Retinal pigment epithelial cell (primary cell): ENCODE data around the gene PYGO1.

Experiments used
- DNase-seq: peaks from one replicate; pipeline ENCODE4 v3.0.0-alpha.2; 2010; ENCODE audit warnings: low read depth
- H3K4me3 ChIP-seq: 2 replicates; pipeline ENCODE4 v1.5.1; 2011; ENCODE audit warnings: mild to moderate bottlenecking, low read length, control low read depth, moderate library complexity
- TF ChIP-seq, protein P1 (sequence below): conservative IDR thresholded peaks from 2 replicates; pipeline ENCODE4 v1.5.1; 2011; ENCODE audit warnings: low read depth, low read length, control low read depth, inconsistent platforms

The PYGO1 gene

GRCh38 chr15:55590788-55591187 is 2.6 kb upstream of the PYGO1 start:
- TF ChIP-seq, protein P1, sequence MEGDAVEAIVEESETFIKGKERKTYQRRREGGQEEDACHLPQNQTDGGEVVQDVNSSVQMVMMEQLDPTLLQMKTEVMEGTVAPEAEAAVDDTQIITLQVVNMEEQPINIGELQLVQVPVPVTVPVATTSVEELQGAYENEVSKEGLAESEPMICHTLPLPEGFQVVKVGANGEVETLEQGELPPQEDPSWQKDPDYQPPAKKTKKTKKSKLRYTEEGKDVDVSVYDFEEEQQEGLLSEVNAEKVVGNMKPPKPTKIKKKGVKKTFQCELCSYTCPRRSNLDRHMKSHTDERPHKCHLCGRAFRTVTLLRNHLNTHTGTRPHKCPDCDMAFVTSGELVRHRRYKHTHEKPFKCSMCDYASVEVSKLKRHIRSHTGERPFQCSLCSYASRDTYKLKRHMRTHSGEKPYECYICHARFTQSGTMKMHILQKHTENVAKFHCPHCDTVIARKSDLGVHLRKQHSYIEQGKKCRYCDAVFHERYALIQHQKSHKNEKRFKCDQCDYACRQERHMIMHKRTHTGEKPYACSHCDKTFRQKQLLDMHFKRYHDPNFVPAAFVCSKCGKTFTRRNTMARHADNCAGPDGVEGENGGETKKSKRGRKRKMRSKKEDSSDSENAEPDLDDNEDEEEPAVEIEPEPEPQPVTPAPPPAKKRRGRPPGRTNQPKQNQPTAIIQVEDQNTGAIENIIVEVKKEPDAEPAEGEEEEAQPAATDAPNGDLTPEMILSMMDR, result no peak
- DNase-seq, result no peak

DNA sequence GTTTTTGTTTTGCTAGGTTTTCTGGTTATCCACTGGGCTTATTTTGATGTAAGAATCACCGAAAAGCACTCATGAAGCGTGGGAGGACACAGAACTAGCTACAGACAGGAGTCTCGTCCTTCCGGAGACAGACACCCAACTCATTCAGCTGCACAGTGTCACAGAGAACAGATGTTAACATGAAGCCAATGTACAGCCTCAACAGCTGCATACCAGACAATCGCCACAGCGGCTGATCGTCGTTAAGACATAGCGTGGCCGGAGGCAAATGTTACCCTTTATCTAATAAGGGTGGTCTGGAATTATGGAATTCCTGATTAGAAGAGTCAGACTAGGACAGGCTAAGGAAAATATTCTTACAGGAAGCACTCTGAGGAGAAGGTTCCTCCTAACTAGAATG is 1.1 kb upstream of the PYGO1 start:
- no peak for DNase-seq
- H3K4me3 ChIP-seq, result no peak overlapping the region
- TF ChIP-seq, protein P1, result no peak

More at GRCh38 chr15:55590788-55591187, 2.6 kb upstream of the PYGO1 start:
- no peak overlapping the region for H3K4me3 ChIP-seq

DNA sequence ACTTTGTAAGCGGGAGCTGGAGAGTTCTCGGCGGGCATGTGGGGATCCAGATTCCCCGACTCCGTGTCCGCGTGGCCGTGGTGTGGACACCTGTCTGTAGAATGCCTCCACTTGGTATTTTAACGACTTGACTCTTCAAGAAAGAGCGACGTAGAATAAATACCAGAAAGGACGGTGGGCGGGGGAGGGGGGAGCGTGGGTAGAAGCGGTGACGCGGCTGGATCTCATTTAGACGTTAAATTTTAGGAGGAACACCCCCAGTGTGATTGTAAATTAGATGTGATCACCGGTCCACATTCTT is 620 bp upstream of the PYGO1 start:
- peak overlapping the region; percentile 53 for H3K4me3 ChIP-seq
- TF ChIP-seq, protein P1, result no peak
- no peak for DNase-seq

DNA sequence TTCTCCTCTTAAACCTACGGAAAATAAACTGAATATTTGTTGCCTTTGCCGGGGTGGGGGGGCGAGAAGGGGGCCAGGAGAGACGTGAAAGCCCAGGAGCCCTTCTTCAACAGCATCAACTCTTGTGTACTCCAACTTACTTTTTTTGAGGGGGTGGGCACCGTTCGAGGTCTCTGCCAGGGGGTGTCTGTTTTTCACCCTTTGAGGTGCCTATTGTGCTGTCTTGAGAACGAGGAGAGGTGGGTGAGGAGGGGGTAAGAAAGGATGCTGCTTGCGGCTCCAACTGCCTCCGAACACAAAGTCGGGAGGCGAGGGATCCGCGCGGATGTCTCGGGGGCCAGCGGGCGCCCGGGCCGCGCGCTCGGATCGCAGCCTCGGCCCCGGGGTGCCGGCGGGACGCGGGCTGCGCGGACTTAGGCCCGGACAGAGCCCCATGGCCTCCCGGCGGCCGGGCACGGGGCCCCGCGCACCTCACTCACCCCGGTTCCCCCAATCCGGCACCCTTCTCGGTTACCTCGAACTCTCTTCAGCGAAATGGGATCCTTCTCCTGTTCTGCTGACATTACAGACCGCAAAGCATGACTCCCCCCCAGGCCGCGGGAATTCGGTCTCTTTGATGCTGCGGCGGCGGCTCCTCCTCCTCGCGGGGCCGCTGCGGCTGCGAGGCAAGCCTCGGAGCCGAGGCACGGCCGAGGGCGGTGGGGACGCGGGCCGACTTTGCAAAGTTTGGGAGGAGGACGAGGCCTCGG is 650 bp downstream of the PYGO1 start:
- peak overlapping the region; percentile 72 for H3K4me3 ChIP-seq
- TF ChIP-seq, protein P1, result no peak
- DNase-seq, result no peak

DNA sequence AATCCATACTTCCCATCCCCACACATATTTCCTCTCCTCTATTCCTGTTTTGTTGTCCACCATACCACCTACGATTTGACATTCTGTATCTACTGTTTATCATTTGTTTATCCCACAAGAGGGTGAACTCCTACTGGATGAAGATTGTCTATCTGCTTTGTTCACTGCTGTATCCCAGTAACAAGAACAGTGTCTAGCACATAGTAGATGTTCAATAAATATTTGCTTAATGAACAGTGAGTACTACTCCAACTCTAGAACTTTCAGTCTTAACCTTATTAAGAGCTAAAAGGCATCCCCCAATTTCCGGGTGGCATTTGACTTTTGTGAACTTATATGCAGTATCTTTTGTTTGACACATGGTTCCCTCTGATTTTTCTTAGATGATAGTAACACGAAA is 1.3 kb downstream of the PYGO1 start:
- DNase-seq, result no peak
- H3K4me3 ChIP-seq, result peak overlapping the region; percentile 72
- TF ChIP-seq, protein P1, result no peak

DNA sequence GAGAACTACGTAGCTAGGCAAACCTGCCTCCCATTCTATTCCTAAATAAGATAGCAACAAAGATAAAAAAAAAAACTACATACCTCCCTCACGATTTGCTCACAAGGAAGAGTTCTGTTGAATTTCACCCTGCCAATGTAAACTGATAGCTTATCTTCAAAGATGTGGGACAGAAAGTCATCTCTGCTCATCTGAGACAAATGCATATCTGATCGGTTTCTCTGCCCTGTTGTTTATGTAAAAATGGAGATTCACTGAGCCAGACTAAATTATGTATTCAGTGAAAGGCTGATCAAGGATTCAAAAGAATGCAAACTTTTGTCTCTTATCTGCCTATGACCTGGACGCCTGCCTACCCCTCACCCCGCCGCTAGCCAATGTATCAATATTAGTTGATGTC is 11.2 kb downstream of the PYGO1 start:
- no peak for DNase-seq
- TF ChIP-seq, protein P1, result no peak
- H3K4me3 ChIP-seq, result no peak overlapping the region

DNA sequence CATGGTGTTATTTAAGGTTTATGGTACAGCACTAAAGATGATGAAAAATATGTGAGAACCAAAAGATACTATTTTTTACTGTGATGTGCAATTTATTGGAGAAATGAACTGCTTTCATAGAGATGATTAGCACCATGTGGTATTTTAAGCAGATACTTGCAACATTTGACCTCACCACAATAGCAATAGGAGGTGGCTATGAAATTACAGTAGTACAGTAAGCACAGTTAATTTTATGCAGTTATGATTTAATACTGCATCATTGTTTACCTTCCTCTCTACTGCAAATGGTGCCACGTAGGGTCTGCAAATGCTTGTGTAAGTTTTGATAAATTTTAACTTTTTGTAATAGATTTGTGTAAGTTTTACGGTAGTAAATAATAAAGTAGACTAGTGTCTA is 14.0 kb downstream of the PYGO1 start:
- H3K4me3 ChIP-seq, result no peak overlapping the region
- TF ChIP-seq, protein P1, result no peak
- no peak for DNase-seq
